Heart left ventricle (tissue), 13 donors: ENCODE results near the gene ALKBH1.
"Not testable (repeated sequence)": the region's sequence is repeated elsewhere in the genome, so short reads cannot be mapped to it uniquely, and the experiment has no call there.

Experiments used
- POLR2A ChIP-seq, 2 donors: fragments of 450-650 bp; IDR thresholded peaks; one replicate each; pipeline ENCODE4 v1.6.1; 2017; ENCODE audit warnings: antibody characterized with exemption in 2 of 2, mild to moderate bottlenecking in 2 of 2, moderate library complexity in 2 of 2
- TF ChIP-seq, protein P1 (sequence below), 12 donors: fragments of 200-600 bp; sonication (generic) in 4 of 12; IDR thresholded peaks; one replicate each; pipeline versions ENCODE4 v1.5.0 to v1.8.0; 2018 to 2022; ENCODE audit warnings: antibody characterized with exemption in 12 of 12, mild to moderate bottlenecking in 5 of 12
- donor health status: ischemic (EF 13 %, LVEDD 7.1; RV severe dilation, severe dysfunction).
- donor health status: DM: no; HTN: yes; CAD: no.
- donor health status: DM: no; HTN: no; CAD: no.
- donor health status: ischemic (EF 25% LVEDD 6.9; RV normal size, moderate dysfunction).
- donor health status: ischemic (EF 25% LVEDD 5.7; RV mildly dilated, moderate dysfunction).
- donor health status: ischemic (EF 35%, LVEDD 5.7; RV mildly dilated, moderate dysfunction).
- donor health status: nonischemic (EF 11% LVEDD 7.7; RV severe dilation, severe dysfunction).
- donor health status: DM: yes; HTN: yes; CAD: no.
- donor health status: PGD.
- donor health status: ischemic (EF 29% LVEDD 5.4; RV normal size, mild dysfunction).
- donor health status: nonischemic (EF 23%, LVEDD 6.1; RV moderate dilation, normal function).

DNA sequence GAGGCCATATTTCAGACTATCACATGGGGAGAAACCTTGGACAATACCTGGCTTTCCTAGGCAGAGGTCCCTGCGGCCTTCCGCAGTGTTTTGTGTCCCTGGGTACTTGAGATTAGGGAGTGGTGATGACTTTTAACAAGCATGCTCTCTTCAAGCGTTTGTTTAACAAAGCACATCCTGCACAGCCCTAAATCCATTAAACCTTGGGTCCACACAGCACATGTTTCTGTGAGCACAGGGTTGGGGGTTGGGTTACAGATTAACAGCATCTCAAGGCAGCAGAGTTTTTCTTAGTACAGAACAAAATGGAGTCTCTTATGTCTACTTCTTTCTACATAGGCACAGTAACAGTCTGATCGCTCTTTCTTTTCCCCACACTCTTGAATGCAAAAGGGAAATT is 72.0 kb downstream of the ALKBH1 start:
- TF ChIP-seq POLR2A (IDR thresholded peaks at IDR 0.05) = not testable (repeated sequence)
- TF ChIP-seq, protein P1, sequence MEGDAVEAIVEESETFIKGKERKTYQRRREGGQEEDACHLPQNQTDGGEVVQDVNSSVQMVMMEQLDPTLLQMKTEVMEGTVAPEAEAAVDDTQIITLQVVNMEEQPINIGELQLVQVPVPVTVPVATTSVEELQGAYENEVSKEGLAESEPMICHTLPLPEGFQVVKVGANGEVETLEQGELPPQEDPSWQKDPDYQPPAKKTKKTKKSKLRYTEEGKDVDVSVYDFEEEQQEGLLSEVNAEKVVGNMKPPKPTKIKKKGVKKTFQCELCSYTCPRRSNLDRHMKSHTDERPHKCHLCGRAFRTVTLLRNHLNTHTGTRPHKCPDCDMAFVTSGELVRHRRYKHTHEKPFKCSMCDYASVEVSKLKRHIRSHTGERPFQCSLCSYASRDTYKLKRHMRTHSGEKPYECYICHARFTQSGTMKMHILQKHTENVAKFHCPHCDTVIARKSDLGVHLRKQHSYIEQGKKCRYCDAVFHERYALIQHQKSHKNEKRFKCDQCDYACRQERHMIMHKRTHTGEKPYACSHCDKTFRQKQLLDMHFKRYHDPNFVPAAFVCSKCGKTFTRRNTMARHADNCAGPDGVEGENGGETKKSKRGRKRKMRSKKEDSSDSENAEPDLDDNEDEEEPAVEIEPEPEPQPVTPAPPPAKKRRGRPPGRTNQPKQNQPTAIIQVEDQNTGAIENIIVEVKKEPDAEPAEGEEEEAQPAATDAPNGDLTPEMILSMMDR (IDR thresholded peaks at IDR 0.05) = not testable (repeated sequence)
